Measurements from ENCODE around the gene SPAG8. TPM values are rescaled to one million over a fixed set of nuclear protein-coding genes. Genes with fewer than 3 reads are reported as not detected.

SPAG8 gene
- total and polyA plus RNA-seq, 2 donors (not counting 1 experiment from before 2014, with no cell fraction given) = 2.0 to 5.4 TPM

- DNase-seq = no peak
- peaks cover 0 to under 1% of the 10 kb centered on the region in 2 experiments for H3K36me3 ChIP-seq (replicated peaks in 1 of 2; ENCODE audit: control extremely low read depth in 1 of 2, control insufficient read depth in 1 of 2, extremely low read depth in 1 of 2, insufficient read depth in 2 of 2, low read length in 1 of 2)
- 8% methylated on average over 28 of the region's 29 CpGs for WGBS (ENCODE audit: insufficient coverage)
Measured at GRCh38 chr9:35814106-35814840, 2.2 kb upstream of the SPAG8 start.

More at GRCh38 chr9:35814106-35814840, 2.2 kb upstream of the SPAG8 start:
- Histone ChIP-seq H3K79me2 (ENCODE audit: control insufficient read depth, insufficient read depth, low read length) (no peaks in the 10 kb centered on the region), H3K27me3 (replicated peaks in 1 of 4; ENCODE audit: control extremely low read depth in 1 of 4, control insufficient read depth in 3 of 4, insufficient read depth in 4 of 4, low read length in 3 of 4) (no peaks in the 10 kb centered on the region), H3K9me3 (ENCODE audit: control extremely low read depth in 1 of 3, control insufficient read depth in 2 of 3, insufficient read depth in 1 of 3, low read length in 2 of 3) (no peaks in the 10 kb centered on the region), H3K9ac (ENCODE audit: low read length) (peak overlapping the region; percentile 90), H3K27ac (ENCODE audit: low read length in 2 of 2) (peak overlapping the region; percentile 71 to 87), H3K4me2 (replicated peaks; ENCODE audit: low read depth, low read length, poor library complexity, severe bottlenecking) (peak overlapping the region; percentile 88), H4K20me1 (ENCODE audit: control insufficient read depth, insufficient read depth, low read length, poor library complexity, severe bottlenecking) (no peaks in the 10 kb centered on the region), H3K4me1 (ENCODE audit: control insufficient read depth in 2 of 2, insufficient read depth in 2 of 2, low read length in 2 of 2) (peaks cover 26 to 33% of the 10 kb centered on the region in 2 donors), H3K4me3 (ENCODE audit: control extremely low read depth in 1 of 5, extremely low read depth in 1 of 5, insufficient read depth in 1 of 5, low read depth in 2 of 5, low read length in 4 of 5) (peak overlapping the region; percentile 61 to 94 (median 75)), H2AFZ (ENCODE audit: insufficient read depth, low read depth, low read length, poor library complexity, severe bottlenecking) (peak overlapping the region; percentile 94)
- ChIA-PET POLR2A (interaction anchor here (0.9 to 1.6 kb wide), 5 partner anchors 31 to 208 kb away, joined by 3 read pairs; partner anchors contain the start of genes CREB3, RGP1 and TLN1), CTCF (interaction anchor here (0.8 to 4.6 kb wide), 15 partner anchors 9 to 210 kb away, joined by 3 to 58 read pairs (median 5); partner anchors contain the start of genes CCDC107, CREB3, FAM221B and RMRP)
- Mint-ChIP-seq H3K4me1 (peaks cover 30% of the 10 kb centered on the region), H3K27ac (peak overlapping the region; percentile 98), H3K27me3 (no peaks in the 10 kb centered on the region), H3K9me3 (ENCODE audit: insufficient read depth) (no peaks in the 10 kb centered on the region), H3K4me3 (peak overlapping the region; percentile 97)
- TF ChIP-seq, protein P1, sequence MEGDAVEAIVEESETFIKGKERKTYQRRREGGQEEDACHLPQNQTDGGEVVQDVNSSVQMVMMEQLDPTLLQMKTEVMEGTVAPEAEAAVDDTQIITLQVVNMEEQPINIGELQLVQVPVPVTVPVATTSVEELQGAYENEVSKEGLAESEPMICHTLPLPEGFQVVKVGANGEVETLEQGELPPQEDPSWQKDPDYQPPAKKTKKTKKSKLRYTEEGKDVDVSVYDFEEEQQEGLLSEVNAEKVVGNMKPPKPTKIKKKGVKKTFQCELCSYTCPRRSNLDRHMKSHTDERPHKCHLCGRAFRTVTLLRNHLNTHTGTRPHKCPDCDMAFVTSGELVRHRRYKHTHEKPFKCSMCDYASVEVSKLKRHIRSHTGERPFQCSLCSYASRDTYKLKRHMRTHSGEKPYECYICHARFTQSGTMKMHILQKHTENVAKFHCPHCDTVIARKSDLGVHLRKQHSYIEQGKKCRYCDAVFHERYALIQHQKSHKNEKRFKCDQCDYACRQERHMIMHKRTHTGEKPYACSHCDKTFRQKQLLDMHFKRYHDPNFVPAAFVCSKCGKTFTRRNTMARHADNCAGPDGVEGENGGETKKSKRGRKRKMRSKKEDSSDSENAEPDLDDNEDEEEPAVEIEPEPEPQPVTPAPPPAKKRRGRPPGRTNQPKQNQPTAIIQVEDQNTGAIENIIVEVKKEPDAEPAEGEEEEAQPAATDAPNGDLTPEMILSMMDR (IDR thresholded peaks at IDR 0.05) = no peak
- TF ChIP-seq EZH2 (IDR thresholded peaks at IDR 0.05; ENCODE audit: borderline replicate concordance, insufficient read depth, low read depth, low read length, poor library complexity, severe bottlenecking) = no peak
- intact Hi-C loops (cut with micrococcal nuclease) = loop anchor here (5.0 kb wide), 1 partner anchor 1147 kb away; a partner anchor contains a TSS
- ATAC-seq (ENCODE audit: low read depth) = peak; percentile 15

Measured in B cell (primary cell).